NCI-H2107 treated with DMSO at 0.1 percent for 48 hours (cell line): ENCODE measurements around the gene CHST6.
"Not testable (repeated sequence)": the region's sequence is repeated elsewhere in the genome, so short reads cannot be mapped to it uniquely, and the experiment has no call there.

Source experiments
- DNase-seq: peaks from one replicate; lab custom pipeline; 2025; ENCODE audit not compliant: unreplicated experiment; lab: John Stamatoyannopoulos, UW

The CHST6 gene

GRCh38 chr16:75495076-75495674, at the start of gene CHST6:
Gene CHST6, minus strand, starts transcription at chr16:75495441. Its CDS starts 15,613 bp downstream, at chr16:75479828.
- DNase-seq = no peak

DNA sequence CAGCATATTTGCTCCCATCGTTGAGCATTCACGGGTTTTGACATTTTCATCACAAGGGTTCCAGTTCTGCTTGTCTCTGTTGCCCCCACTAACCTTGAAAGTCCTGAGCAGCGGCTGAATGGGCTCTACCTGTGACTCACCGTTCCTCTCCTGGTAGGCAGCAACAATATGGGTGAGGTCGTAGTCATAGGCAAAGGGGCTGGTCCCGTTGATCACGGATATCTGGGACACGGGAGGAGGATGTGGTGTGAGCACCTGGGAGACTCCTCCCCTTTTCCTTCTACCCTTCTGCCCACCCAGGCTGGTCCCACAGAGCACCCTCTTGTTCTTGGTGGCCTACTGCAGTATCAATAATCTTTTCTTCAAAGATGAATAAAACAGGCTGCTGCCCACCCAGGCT, 47.2 kb upstream of the CHST6 start:
- not testable (repeated sequence) for DNase-seq

- DNase-seq = no peak
Measured at GRCh38 chr16:75541236-75541635, 46.0 kb upstream of the CHST6 start.

DNA sequence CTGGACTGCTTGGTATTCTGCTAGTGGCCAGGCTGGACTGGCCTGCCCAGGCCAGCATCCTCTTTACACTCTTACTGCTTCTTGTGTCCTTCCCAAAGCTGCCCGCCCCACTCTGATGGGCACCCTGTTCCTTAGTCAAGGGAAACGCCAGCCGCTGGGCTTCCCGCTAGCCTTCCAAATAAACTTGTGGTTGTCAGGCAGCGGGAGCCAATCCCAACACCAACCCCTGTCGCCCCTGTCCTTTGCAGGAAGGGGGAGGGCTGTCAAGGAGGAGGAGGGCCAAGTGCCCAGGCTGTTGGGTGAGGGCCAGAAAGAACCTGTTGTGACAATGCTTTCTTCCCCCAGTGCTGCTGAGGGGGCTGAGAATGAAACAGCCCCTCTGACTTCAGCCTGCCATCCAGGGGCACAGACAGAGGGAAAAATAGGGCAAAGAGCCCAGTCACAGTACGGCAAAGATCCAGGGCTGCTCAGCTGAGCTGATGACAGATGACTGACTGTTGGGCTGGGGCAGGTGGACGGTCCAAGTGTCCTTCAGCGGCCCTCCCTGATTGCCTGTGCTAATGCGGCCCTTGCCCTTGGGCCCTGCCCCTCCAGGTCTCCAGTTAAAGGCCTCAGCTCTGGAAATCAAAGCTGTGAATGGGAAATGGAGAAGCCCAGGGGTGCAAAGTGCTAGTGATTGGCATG, 43.8 kb upstream of the CHST6 start:
- DNase-seq = not testable (repeated sequence)

GRCh38 chr16:75537776-75538175, 42.5 kb upstream of the CHST6 start:
- DNase-seq = no peak

GRCh38 chr16:75535901-75536300, 40.7 kb upstream of the CHST6 start, which contains the start of gene CHST5:
Gene CHST5, minus strand, starts transcription at chr16:75536108. Its CDS starts 5,724 bp downstream, at chr16:75530384.
- DNase-seq = no peak

DNA sequence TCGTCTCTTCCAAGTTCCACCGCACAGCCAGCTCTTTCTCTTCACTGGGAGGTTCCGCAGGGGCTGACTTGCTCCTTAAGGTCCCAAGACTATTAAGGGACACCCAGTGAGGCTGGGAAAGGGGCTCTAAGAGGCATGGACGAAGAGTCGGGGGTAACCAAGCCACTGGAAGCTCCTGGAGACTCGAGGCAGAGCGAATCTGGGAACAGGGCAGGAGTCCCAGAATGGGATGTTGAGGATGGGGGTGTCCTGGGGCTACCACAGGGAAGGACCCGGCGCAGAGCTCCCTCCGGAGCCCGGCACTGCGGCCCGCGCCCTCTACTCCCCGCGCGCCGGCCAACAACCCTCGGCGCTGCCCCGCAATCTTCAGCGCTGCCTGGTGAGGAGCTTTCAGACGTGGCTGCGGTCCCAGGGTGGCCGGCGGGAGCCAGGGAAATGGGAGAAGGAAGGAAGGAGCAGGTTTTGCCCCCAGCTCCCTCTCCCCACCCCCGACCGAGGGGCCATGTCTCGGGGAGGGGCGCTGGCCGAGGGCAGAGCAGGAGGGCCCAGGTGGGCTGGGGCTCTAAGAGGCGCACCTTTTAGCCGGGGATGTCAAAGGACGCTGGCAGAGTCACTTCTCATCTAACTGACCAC, 40.1 kb upstream of the CHST6 start:
- DNase-seq = no peak

DNA sequence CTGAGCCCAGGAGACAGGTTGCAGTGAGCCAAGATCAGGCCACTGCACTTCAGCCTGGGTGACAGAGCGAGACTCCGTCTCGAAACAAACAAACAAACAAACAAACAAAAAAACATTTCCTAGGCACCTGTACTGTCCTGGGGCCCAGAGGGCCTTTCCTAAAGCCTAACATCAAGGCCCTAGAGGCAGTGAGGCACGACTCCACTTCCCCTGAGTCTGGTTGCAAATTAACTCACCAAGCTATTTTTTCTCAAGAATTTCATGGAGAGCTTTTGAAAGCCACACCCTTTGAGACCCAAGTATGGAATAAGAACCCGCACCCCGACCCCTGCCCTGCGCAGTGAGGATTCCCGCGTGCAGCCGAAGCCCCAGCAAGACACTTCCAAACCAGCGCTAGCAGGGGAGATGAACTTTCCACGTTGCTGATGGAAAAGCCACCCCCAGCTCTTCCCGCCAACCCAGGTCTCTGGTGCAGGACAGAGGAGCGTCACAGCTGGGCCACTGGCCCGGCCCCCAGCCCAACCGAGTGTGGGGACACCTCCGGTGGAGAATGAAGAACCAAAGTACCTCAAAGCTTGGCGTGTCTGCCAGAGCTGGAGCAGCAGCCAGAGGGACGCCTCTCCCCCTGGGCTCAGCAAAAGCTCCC, 39.4 kb upstream of the CHST6 start:
- DNase-seq = no peak

- no peak for DNase-seq
Measured at GRCh38 chr16:75532791-75533190, 37.5 kb upstream of the CHST6 start.

GRCh38 chr16:75532142-75532765, 37.0 kb upstream of the CHST6 start:
- DNase-seq = no peak

GRCh38 chr16:75529959-75530358, 34.7 kb upstream of the CHST6 start:
- DNase-seq = no peak

DNA sequence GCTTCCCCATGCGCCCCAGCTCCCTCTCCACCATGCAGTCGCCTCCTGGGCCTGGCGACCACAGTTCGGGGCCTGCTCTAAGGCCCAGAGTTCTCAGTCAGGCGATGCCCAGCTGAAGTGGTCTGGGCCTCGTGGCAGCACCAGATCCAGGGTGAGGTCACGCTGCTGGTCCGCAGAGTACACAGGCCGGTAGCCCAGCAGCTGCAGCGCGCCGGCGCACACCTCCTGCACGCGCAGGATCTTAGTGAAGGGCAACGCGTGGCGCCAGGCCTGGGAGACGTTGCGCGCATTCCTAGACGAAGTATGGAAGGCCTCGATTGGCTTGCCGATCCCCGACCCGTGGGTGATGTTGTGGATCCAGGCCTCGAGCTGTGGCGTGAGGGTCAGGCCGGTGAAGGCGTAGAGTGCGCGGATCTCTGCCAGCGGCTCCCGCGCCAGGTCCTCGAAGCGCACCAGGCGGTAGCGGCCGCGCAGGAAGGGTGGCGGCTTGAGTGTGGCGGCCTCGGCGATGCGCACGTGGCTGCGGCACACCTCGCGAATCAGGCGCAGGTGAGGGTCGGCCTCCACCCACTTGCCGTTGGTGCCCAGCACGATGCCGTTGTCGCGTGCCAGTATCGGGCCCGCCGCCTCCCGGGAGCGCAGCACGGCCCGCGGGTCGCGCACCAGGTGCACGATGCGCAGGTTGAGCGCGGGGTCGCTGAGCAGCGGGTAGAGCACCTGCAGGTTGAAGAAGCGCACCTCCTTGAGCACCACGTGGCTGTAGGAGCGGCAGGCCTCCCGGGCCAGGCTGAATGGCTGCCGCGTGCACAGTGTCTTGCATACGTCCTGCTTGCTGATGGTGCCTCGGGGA, 34.0 kb upstream of the CHST6 start:
- DNase-seq = no peak

DNA sequence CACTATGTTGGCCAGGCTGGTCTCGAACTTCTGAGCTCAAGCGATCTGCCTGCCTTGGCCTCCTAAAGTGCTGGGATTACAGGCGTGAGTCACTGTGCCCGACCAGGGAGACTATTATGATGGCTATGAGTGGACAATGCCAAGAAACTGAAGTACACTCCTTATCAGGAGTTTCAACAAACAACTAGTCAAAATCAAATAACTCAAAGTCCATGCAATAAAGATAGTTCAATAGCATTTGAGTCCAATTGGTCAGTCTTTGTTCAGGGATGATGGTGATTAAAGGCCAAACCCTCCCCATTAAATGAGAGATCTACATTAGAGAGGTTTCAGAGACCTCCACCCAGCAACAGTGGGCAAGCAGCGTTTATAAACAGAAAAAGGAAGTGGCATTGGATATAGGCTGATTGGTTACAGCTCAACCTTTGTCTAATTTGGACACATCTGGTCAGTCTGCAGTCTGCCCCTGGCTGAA, 32.6 kb upstream of the CHST6 start:
- DNase-seq = no peak

DNA sequence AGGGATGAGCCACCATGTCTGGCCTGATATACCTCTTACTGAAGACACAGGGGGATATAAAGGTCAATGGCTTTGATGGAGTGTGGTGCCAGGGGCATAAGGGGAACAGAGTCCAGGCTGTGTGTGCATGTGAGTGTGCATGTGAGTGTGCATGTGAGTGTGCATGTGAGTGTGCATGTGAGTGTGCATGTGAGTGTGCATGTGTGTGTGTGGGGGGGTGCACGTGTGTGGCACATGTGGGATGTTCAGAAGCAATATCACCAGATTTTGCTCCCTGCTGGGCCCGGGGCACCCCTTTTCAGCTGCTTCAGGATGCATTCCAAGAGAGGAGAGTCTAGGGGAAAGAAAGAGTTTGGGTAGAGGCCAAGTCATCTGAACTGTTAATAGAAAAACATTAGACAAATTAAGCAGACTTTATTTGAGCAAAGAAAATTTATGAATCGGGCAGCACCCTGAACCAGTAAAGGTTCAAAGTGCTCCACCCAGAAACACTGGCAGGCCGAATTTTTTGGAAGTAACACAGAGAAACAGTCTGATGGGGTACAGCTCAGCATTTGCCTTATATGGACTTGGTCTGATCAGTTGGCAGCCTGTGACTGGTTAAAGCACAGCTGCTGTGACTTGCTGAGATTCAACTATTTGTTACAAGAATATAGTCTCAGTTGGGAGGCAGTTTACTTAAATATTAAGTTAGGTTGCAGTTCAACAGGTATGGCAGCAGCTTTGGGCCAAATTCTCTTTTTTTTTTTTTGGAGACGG, 31.0 kb upstream of the CHST6 start:
- DNase-seq = no peak

GRCh38 chr16:75519175-75519574, 23.9 kb upstream of the CHST6 start:
- no peak for DNase-seq

DNA sequence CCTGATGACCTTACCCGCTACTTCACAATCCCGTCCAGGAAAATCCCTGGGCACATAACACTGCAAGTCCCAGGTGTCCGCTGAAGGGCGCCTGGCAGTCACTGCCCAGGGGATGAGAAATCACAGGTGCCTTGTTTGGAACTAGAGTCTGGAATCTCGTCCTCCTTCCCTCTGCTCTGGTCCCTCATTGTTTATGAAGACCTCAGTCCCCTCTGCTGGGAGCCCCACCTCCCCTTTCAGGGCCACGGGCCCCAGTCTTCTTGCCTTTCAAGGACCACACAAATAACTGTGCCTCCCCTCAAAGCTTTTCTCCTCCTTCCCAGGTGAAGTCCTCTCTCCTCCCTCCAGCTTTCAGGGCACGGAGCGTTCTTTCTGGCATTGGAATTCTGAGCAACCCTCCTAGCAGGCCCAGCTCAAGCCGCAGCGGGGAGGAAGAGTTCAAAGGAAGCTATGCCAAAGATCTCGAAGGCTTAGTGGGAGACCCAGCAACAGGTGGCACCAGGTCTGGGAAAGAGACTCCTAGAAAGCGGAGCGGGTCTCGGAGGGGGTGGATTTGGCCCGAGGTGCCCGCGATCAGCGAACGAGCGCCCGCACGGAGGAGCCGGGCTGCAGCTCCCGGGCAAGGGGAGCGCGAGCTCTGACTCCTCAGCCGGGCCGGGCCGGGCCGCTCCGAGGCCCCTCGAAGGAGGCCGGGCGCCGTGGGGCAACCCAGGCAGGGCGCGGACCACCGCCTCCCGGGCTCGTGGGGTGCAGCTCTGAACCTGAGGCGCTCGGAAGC, 21.1 kb upstream of the CHST6 start:
- not testable (repeated sequence) for DNase-seq

- DNase-seq = no peak
Measured at GRCh38 chr16:75514296-75514695, 19.1 kb upstream of the CHST6 start.

DNA sequence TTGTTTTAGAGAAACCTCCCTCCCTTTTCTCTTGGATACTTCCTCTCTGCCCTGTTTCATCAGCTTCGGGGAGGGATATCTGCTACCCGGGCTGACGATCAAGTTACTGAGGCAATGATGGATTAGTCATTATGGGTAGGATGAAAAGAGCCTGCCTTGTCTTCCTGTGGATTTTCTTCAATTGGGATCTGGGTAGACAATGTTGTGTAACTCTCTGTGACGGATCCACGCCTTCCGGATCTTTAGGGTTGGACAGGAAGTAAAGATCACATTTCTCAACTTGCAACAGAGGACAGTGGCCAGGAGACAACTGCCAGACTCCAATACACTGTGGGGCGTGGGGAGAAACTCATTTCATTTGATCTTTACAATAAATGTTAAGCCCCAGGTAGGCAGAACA, 11.3 kb upstream of the CHST6 start:
- no peak for DNase-seq

DNA sequence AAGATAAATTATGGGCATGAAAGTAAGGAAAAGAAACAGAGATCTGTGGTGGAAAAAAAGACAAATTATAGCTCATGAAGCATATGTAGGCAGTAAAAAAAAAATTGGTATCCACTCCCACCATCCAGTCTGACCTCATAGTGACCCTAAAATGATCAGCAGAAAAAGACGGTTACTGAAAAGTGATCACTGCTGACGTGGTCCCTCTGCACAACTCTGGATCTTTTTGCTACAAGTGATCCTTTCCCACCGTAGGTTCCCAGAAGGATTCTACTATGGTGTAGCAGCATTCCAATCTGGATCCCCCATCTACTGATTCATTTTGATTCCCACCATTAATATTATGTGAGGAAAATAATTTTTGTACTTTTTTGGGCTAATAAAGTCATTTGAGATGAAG, 10.9 kb upstream of the CHST6 start:
- DNase-seq = no peak
